Cerebellar nuclear complex (tissue), 1 donor: ENCODE data around the gene TUBB2A.
A peak's percentile ranks its signal among the peaks of the same experiment; 100 is the strongest.
"Not testable (repeated sequence)": the region's sequence is repeated elsewhere in the genome, so short reads cannot be mapped to it uniquely, and the experiment has no call there.

Source experiments
- DNase-seq, 2 experiments: peaks; one replicate each; lab custom pipeline; 2025; lab: John Stamatoyannopoulos, UW

TUBB2A gene

DNA sequence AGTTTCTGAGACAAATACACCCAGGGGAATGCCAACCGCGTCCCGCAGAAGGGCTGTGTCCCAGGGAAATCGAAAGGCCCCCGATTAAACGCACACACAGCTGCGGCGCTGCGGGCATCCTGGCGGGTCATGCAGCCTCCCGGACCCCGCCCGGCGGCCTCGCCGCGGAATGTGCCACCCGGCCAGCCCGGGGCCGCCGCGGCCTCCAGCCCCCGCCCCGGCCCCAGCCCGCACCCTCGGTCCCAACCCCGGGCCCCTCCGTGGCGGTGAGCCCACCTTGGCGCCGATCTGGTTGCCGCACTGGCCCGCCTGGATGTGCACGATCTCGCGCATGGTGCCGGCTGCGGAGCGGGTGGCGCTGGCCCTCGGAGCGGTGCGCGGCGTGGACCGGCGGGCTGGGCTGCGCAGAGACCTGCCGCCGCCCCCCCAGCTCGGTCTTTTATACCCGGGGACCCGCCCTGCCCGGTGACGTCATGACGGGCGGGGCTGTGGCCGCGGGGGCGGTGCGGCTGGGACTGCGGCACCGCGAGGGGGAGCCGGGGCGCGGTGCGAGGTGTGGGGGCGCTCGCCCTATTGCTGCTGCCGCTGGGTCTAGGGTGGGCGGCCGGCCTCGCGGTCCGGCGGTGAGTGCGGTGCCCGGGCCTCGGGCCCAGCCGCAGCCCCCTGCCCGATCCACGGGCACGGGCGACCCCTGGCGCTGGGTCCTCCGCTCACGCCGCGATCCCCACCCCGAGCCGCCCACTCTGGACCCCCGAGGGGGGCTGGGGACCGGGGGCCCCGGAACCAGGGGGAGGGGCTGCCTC lies at the start of gene TUBB2A:
TUBB2A (minus strand) TSS at position 414 of the 803 bp plus-strand sequence; CDS start at position 333, 81 bp downstream.
- peak in 1 of 2 experiments; percentile 40 for DNase-seq

DNA sequence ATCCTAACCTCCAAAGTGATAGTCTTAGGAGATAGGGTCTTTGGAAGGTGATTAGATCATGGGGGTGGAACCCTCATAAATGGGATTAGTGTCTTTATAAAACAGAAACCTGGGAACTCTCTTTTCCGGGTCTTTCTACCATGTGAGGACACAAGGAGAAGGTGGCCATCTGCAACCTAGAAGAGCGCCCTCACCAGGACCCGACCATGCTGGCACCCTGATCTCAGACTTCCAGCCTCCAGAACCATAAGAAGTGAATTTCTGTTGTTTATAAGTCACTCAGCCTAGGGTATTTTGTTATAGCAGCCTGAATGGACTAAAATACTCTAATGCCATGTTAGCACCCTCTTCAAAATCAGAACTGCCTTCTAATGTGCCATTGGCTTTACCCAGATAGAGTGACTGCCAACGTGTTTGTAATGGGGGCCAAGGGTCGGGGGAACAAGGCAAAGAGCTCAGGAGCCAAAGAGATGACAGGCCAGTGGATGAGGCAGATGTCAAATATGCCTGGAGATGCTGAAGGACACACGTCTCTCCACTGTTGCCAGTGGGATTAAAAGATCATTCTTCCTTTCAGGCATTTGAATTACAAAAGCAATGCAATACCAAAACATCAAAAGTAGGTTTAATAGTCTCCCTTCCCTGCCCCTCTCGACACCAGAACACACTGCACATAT lies 49.1 kb upstream of the TUBB2A start:
- DNase-seq = no peak

DNA sequence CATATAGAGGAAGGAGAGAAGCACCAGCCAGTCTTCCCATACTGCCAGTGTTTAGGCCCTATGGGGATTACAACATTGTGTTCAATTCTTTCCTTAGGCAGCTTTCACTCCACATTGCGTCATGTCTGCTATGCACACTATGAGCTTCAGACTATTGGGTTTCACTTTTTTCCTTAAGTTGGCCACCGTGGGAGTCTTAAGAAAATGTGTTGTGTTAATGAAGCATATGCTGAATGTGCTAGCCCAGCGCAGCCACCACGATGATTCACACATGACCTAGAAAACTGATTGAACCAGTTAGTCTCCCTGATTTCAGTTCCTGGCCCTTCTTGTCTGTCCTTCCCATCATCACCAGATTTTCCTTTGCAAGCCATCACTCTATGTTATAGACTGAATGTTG lies 48.6 kb upstream of the TUBB2A start:
- DNase-seq = no peak

DNA sequence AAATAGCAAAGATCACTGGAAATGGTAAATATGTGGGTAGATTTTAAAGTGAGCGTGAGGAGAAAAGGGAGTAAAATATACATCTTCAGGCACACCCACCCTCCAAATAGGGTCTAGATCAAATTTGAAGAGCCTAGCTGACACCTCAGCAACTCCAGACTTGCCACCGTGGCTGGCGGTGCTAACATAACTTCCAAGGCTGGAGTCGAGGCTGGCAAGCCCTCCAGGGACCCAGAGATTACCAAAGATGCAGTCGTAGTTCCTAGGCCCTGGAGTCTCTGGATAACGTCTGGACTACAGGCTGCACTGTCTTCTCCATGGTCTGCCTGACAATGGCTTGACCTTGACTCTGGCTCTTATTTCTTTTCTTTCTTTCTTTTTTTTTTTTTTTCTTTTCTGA lies 47.6 kb upstream of the TUBB2A start:
- no peak for DNase-seq

DNA sequence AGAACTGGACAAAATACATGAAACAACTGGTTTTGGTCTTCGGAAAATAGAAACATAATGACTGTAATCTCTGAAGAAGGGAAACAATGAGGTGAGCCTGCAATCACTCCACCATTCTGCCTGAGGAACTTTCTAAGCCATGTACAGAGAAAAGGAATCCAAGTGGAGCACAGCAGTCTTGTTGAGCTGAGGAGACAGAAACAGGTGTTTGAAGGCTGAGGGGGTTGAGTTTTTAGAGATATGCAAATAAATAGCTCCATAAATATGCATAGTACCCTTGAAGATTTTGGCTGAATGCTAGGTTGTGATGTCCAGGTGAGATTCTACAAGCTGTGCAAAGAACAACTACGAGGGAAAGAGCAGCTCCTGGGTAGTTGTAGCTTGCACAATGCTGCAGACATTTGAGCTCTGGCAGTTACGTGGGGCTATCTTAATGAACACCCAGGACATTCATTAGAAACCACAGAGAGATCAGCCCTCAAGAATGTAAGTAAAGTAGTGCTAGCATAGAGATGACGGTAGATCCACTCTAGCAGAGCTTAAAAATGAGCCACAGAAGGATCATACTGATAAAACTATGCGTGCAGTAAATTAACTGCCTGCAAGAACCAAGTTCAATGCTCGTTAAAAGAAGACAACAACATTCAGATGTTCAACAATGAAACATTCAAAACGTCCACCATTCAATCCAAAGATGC lies 45.8 kb upstream of the TUBB2A start:
- DNase-seq = no peak

DNA sequence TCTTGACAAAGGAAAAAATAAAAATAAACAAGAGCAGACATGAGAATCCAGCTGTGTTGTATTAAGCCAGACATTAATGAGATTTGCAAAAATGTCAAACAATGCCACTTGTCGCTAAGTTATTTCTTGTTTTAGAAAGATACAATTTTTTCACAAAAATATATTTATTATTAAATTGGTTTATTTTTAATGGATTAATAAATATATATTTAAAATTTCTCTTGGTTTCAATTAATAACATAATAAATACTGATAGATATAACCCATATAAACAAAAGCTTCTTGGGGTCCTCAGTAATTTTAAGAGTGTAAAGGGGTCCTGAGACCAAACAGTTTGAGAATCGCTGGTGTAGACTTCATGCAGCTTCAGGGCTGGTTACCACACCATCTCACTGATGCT lies 44.0 kb upstream of the TUBB2A start:
- DNase-seq = no peak

DNA sequence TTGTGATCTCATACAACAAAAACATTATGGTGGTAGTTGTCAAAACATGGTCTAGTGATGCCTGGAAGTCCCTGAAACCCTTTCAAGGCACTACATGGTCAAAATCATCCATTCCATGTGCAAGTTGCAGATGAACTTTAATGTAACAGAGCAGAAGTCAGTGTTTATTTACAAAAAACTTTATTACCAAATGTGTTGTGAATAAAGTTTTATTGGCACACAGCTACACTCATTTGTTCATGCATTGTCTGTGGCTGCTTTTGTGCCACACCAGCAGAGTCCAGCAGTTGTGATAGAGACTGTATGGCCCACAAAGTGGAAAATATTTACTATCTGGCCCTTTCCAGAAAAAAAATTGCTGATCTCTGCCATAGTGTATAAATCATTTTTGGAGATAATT lies 43.3 kb upstream of the TUBB2A start:
- DNase-seq = no peak

DNA sequence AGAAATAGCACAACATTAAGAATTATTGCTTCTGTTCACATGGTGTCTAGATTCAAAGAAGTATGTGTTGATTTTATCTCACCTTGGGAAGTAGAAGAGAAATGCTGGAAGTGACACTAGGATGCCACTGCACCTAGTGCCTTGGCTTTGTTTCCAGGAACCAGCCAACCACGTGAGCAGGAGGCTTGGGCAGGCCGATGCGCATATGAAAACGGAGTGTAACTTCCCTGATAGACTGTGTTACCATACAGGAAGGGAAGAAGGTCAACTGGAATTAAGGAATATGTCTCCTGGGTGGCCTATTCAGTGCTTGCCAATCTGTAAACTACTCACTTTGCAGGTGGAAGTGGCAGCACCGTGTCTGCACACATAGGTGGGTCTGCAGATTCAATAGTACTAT lies 42.0 kb upstream of the TUBB2A start:
- DNase-seq = no peak

DNA sequence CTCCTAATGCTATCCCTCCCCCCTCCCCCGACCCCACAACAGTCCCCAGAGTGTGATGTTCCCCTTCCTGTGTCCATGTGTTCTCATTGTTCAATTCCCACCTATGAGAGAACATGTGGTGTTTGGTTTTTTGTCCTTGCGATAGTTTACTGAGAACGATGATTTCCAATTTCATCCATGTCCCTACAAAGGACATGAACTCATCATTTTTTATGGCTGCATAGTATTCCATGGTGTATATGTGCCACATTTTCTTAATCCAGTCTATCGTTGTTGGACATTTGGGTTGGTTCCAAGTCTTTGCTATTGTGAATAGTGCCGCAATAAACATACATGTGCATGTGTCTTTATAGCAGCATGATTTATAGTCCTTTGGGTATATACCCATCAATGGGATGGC lies 40.4 kb upstream of the TUBB2A start:
- DNase-seq = not testable (repeated sequence)

DNA sequence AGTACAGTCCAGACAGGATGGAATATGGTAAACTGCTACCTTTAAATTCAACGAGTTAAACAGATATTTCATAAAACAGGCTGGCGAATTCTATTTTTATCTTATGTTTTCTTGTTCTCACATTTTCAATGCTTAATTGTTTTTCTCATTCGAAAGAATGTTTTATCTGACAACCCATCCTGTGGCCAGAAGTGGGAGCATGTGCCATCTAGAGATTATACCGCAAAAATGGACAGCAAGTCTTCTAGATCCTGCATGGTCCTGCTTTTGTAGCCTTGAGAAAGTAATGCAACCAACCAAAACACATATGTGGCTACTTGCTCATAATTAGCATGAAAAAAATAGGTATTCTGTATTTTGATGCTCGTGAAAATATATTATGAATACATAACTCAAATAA lies 39.4 kb upstream of the TUBB2A start:
- DNase-seq = no peak

DNA sequence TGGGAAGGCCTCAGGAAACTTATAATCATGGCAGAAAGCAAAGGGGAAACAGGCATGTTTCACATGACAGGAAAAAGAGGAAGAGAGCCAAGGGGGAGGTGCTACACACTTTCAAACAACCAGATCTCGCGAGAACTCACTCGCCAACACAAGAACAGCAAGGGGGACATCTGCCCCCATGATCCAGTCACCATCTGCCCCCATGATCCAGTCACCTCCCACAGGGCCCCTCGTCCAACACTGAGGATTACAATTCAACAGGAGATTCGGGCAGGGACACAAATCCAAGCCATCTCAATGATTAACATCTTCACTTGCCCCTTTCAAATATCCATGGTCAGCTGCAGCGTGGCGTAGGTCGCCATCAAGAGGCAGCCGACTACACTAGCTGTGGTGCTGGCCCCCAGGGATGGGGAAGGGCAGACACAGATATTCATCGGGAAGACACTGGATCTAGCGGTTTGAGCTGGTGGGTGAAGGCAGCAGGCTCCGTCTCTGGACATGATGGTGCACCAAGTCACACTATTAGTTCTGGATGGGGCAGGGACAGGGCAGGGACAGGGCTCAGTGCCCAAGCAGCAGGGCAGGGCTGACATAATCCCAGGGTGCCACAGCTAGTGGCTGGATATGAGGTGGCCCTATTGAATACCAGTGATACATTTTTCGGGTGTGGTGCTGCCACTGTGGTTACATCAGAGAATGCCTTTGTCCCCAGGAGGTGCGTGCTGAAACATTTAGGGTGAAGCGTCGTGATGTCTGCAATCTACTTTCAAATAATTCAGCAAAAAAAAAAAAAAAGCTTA lies 38.6 kb upstream of the TUBB2A start:
- no peak for DNase-seq

DNA sequence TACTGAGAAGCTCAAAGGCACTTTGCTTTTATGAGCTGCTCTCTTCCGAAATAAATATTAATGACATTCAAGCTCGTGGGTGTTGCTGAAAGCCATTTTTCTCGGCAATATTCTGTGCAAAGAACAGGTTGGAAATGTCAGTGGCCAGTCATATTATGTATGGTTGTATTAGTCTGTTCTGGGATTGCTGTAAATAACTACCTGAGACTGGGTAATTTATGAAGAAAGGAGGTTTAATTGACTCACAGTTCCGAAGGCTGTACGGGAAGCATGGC lies 38.0 kb upstream of the TUBB2A start:
- DNase-seq = no peak

DNA sequence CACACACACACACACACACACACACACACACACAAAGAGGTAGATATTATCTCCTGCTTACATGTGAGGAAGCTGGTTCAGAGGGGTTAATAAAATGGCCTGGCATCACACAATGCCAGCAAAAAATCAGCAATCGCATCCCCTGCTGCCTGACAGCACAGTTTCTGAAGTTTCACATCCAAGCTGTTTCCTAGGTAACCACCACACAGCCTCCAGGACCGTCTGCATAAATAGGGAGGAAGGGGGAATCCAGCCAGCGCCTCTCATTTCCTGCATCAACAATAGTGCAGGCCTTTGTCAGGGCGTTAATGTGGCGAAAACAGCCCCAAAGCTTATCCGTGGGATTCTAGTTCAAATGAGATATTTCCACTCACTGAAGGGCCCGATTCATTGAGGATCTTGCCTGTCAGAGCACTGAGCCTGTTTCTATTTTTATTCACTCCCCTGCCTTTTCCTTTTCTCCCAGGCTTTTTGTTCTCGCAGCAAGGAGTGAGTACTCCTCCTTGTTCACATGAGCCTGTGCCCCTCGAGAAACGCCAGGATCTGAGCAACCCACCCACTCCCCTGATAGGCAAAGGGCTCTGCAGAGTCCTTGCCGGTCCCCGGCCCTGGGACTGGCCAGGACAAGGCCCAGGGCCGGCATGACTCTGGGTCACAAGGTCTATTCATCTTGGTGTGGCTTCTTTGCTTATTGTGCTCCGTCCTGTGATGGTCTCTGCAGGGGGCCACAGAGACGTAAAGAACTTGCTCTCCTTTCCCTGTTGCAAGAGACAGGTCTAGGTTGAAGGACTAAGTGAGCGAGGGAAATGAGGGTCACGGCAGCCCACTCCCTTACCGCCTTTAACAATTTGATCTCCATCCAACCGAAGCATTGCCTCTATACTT lies 37.4 kb upstream of the TUBB2A start:
- peak in 1 of 2 experiments; percentile 47 for DNase-seq

DNA sequence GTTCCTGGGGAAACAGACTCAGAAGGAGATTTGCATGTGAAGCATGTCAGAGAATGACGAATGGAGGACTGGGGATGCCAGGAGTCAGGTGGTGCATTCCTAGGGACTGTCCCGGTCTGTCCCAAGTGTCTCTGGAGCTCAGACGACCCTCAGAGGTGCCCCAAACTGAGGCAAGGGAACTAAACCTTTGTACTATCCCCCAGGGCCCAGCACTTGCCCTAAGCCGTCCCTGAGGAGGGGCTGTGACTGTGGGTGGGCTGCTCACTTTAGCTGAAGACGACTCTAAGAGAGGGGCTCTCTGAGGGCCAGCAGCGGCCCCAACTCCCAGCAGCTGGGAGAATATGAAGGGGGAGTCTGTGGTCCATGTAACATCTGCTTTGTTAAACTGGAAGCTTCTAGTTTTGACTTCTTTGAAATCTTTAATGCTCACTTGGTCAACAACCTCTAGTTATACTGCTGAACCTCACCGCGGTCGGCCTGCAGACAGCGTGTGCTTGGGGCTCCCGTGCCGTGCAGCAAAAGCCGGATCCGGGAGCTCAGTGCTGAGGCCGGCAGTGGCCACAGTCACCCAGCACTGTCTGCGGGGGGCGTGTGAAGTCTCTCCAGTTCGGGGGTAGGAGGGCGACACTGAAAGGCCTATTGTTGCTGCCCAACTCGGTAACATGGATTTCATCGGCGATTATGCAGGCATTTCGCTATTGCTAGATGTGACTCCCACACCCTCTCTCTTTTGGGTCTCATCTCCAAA lies 35.9 kb upstream of the TUBB2A start:
- DNase-seq = no peak

DNA sequence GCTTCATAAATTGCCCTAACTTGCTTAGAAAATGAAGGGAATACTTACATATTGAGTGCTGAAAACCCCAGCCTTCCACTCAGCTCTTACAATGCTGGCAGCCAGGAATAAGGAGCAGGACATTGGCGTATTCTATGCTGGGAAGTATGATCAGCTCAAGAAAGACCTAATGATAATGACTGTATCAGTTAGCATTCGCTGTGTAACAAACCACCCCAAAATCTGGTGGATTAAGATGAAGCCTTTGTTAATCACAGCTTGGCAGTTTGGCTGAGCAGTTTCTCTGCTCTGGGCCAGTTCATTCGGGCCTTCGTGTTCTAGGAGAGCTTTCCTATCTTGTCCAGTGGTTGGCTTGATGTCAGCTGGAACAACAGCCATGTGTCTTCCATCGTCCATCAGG lies 33.4 kb upstream of the TUBB2A start:
- no peak for DNase-seq

DNA sequence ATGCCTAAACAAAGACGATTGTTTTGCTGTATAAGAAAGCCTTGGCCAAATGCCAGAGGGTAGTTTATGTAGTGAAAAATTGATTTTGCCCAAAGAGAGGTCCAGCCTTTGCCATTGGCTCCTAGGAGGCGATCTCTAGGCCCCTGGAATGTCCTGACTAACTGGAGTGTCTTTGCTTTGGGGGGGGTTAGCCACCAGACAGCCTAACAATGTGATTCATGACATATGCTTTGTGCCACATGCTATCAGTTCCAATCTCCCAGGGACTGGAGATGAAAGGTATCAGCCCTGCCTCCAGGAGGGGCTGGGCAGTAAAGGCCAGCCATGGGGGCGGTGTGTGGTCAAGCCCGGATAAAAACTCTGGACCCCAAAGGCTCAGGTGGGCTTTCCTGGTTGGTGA lies 32.7 kb upstream of the TUBB2A start:
- no peak for DNase-seq

DNA sequence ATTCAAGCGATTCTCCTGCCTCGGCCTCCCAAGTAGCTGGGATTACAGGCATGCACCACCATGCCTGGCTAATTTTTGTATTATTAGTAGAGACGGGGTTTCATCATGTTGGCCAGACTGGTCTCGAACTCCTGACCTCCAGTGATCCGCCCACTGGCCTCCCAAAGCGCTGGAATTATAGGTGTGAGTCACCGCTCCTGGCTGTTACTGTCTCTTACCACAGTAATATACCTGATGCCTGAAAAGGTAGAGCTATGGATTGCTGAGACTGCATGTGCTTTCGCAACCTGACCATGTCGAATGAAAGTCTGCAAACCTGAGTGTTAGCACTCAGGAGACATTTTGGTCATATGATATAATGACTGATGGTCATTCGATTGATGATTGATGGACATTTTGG lies 31.8 kb upstream of the TUBB2A start:
- DNase-seq = not testable (repeated sequence)

DNA sequence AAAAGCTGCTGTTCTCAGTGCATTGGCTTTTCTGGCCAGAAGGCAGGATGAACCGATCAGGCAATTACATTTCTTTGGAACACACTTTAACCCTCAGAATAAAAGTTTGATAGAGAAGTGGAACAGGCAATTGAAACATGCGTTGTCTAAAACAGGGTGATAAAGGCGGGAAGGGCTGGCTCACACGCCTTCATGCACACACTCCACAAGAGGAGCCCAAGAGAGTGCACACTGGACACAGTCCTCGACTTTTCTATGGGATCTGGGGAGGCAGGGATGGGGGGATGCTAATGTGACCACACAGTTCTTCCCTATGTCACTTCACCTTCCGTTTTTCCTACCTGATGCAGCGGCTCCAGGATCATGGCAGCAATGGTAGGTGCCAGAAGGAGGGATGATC lies 30.9 kb upstream of the TUBB2A start:
- no peak for DNase-seq

DNA sequence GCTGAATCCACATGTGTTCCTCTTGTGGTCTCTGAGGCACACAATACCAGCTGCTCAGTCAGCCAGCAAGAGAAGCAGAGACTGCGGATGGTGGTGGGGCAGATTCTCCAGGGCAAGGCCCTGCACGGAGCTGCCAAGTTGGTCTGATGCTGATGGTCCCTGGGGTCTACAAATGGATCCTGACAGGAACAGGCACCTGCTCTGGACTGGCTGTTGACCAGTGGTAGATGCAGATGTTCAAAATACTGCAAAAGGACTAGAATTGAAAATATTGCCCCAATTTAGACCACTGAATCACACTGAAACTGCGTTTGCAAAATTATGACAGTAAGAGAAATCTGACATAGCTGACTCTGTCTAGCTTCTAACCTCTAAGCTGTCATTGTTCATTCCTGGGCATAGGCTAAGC lies 29.6 kb upstream of the TUBB2A start:
- DNase-seq = no peak

DNA sequence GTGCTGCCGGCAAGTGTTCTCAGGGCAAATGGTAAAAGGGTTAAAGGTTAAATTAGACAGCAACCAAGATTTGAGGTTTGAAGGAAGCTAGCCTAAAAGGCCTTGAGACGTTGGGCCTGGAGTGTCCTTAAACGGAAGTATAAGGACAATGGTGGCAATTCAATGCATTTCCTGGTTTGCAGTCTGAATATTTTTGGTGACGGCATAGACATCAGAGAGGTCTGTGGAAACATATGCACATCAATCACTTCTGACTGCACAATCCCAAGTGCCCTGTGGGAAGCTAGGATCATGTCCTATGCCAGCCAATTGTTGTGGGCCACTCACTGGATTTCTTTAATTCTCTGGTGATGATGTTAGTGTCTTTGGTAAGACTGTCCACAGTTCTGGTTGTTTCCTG lies 25.7 kb upstream of the TUBB2A start:
- no peak for DNase-seq

DNA sequence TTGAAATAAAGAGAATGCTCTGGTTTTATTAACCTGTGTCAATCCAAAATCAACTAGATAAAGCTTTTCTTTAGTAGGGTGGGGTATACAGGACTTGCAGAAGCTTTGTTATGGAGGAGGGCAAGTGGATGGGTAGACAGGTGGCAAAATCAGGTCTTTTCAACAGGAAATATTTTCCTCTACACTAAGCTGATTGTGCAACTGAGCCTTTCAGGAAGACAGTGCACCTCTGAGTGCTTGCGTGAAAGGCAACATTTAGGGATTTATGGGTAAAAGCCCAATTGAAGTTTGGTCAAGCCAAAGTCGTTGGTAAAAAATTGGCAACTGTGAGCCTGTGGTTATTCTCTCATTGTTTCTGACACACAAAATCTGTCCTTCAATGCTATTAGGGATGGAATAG lies 23.8 kb upstream of the TUBB2A start:
- DNase-seq = no peak
